NCI-H526 (cell line): ENCODE measurements around the gene RNF19B.

Source experiments
- DNase-seq, 2 experiments: peaks; one replicate each; lab custom pipeline; 2025; lab: John Stamatoyannopoulos, UW

The RNF19B gene

DNA sequence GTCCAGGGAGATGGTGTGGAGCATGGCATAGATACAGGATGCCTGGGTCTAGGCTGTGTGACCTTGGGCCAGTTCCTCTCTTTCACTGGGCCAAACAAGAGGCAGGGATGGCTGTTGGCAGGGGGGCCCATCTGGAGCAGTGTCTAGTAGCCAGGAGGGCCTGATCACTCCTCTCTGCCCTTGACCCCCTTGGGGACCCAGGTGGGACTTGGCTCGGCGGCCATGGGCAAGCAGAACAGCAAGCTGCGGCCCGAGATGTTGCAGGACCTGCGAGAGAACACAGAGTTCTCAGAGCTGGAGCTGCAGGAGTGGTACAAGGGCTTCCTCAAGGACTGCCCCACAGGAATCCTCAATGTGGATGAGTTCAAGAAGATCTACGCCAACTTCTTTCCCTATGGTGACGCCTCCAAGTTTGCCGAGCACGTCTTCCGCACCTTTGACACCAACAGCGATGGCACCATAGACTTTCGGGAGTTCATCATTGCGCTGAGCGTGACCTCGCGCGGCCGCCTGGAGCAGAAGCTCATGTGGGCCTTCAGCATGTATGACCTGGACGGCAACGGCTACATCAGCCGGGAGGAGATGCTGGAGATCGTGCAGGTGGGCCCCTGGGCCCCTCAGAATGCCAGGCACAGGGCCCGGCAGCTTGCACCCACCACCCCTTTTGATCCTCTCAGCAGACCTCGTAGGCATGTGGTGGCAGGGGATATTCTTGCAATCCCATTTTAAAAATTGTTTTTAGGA lies 75.8 kb downstream of the RNF19B start:
- no peak for DNase-seq

DNA sequence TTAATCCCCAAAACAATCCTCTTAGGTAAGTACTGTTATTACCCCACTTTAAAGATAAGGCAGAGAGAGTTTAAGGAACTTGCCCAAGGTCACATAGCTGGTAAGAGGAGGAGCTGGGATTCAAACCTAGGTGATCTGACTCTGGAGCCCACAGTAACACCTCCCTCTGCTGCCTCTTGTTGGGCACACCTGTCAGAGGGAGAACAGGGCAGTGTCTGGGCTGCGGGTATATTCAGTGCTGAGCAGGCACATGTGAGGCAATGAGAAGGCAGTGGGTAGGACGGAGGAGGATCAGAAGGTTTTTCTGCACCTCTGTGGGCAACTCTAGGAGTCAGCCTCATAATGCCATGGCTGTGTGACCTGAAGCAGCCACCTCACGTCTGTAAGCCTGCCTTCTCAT lies 76.5 kb downstream of the RNF19B start:
- no peak for DNase-seq

DNA sequence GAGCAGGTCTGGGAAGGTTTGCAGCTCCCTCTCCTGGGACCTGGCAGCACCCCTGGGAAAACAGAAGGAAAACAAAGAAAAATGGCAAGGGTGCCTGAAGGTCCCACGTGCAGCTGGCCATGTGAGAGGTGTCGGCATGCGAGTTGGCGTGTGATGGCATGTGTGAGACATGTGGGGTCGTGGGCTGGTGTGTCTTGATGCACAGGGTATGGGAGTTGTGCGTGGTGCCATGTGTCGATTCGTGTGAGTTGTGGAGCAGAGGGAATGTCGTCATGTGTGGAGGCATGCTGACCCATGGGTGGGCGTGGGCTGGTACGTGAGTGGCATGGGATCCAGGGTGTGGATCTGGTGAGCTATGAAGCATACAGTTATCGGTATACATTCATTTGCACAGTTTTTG lies 77.0 kb downstream of the RNF19B start:
- peak in 1 of 2 experiments; percentile 42 for DNase-seq

DNA sequence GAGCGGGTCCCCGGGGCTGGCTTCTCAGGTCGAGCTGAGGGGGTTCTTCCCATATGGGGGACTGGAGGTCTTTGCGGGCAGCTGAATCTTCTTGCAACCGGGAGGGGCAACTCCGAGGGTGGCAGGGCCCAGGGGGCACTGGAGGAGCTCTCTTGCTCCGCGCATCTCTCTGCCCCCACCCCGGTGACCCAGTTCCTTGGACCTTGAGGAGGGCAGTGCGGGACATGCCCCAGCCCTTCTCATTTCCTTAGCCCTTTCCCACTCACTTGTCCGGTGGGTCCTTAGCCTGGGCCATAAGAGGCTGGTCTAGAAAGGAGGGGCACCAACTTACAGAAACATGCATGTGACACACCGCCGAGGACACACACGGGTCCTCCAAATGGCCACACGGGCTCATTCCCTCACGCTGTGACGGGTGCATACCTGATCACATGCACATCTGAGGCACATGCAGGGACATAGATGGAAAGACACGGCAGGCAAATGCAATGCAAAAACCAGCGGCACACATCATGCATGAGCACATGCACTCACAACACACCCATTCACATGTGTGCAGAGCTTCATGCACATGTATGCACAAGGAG lies 77.7 kb downstream of the RNF19B start:
- DNase-seq: peak; percentile 54 to 78
